GM18508 (cell line): ENCODE measurements around the gene EIF3L.

Experiments
- ATAC-seq: cut with Tn5 transposase; IDR thresholded peaks from one replicate; pipeline ENCODE4 v1.9.1; 2021; ENCODE audit warnings: moderate number of reproducible peaks; ENCODE audit not compliant: insufficient read depth, unreplicated experiment

Gene EIF3L

GRCh38 chr22:37924386-37925065, 75.3 kb downstream of the EIF3L start:
- no peak for ATAC-seq

GRCh38 chr22:37925330-37925729, 76.1 kb downstream of the EIF3L start:
- ATAC-seq, result no peak

DNA sequence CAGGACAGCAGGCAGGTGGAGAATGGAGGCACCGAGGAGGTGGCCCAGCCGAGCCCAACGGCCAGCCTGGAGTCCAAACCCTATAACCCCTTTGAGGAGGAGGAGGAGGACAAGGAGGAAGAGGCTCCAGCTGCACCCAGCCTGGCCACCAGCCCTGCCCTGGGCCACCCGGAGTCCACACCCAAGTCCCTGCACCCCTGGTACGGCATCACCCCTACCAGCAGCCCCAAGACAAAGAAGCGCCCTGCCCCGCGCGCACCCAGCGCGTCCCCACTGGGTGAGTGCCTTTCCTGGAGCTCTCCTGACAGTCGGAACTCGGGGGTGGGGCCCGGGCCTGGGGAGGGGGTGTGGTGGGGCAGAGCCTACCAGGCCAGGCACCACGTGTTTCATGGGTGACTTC, 76.5 kb downstream of the EIF3L start:
- ATAC-seq, result no peak

DNA sequence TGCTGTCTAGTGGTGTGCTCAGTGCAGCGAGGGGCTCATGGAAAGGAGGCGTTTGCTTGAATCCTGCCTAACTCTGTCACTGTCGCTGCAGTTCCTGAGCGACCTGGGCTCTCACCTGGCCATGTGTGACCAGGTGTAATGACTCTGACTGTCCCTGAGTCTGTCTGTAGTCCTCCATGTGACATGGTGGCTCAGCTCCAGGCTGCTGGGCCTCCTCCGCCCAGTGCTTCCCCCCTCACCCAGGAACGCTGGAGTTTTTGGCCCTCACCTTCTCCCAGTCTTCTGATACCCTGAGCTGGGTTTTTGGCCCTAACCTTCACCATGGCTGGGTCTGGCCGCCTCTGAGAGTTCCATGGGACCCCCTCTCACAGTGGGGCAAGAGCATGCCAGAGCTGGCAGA, 77.1 kb downstream of the EIF3L start:
- no peak for ATAC-seq

- no peak for ATAC-seq
Measured at GRCh38 chr22:37926771-37927636, 77.8 kb downstream of the EIF3L start.

- ATAC-seq, result no peak
Measured at GRCh38 chr22:37927637-37927936, 78.4 kb downstream of the EIF3L start.

GRCh38 chr22:37929390-37929789, 80.2 kb downstream of the EIF3L start:
- ATAC-seq, result no peak

GRCh38 chr22:37930270-37930951, 81.2 kb downstream of the EIF3L start:
- ATAC-seq, result no peak

DNA sequence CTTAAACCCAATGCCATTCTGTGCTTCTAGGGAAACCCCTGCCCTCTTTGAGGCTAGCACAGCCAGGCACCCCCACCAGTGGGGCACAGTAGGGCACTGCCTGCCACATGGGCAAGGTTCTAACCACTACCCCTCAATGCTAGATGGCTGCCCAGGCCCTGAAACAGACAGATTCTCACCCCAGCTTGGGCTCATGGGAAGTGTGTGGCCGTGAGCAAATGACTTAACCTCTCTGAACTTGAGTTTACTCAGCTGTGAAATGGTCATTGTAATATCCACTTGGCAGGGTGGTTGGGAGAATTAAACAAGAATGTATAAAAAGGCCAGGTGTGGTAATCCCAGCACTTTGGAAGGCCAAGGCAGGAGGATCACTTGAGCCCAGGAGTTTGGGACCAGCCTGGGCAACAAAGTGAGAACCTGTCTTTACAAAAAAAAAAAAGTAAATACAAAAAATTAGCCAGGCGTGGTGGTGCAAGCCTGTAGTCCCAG, 81.8 kb downstream of the EIF3L start:
- no peak for ATAC-seq

DNA sequence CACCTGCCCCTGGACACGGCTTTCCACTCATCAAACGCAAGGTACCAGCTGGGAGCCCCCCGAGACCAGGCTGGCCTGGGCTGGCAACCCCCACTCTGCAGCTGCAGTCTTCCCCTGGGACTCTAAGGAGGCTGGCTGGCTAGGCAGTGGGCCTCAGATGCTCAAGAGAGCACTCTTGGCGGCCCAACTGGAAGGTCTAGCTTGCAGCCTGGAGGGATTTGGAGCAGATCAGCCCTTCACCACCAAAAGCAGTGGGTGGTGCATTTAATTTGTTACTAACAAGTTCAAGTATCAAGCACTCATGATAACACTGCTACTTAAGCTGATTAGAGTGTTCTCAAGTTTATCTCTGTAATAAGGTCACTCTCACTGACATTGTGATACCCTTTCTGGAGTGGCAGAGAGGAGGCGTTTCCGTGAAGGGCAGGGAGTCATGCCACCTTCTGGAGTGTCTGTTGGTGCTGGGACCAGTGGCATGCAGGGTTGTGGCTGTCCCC, 82.7 kb downstream of the EIF3L start:
- no peak for ATAC-seq

DNA sequence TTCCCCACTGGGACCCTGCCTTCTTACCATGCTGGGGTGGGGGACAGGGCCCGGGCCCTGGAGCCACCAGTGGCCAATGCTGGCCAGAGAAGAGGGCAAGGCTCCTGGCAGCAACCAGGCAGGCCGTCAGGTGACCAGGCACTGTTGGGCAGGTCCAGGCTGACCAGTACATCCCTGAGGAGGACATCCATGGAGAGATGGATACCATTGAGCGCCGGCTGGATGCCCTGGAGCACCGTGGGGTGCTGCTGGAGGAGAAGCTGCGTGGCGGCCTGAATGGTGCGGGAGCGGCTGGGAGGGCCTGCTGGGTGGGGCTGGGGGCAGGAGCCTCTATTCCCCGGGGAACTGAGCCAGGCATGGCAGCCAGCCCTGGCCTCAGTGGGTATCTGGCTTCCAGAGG, 83.2 kb downstream of the EIF3L start:
- ATAC-seq, result no peak

DNA sequence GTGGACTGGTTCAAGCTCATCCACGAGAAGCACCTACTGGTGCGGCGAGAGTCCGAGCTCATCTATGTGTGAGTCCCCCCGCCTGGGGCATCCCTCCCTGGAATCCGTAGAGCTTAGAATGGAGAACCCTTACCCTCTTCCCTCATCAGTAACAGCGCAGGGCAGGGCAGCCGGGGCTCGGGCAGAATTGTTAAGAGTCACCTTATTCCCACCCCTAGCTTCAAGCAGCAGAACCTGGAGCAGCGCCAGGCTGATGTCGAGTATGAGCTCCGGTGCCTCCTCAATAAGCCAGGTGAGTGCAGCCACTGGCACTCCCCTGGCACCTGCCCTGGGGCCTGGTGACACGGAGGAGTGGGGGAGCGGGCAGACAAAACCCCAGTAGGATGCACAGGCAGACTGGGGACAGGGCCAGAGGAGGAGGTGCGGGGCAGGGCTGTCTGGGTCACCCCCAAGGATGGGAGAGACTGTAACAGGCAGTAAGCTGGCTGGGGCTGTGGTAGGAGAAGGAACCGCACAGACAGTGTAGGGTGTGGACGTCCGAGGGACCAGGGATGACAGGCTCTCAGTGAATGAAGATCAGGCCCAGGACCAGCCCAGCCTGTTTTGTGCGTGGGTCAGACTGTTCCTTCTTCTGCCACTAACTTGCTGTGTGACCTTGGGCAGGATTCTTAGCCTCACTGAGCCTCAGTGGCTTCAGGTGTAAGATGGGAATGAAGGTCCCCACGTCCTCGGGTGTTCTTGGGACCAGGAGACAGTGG, 83.8 kb downstream of the EIF3L start:
- ATAC-seq, result no peak

DNA sequence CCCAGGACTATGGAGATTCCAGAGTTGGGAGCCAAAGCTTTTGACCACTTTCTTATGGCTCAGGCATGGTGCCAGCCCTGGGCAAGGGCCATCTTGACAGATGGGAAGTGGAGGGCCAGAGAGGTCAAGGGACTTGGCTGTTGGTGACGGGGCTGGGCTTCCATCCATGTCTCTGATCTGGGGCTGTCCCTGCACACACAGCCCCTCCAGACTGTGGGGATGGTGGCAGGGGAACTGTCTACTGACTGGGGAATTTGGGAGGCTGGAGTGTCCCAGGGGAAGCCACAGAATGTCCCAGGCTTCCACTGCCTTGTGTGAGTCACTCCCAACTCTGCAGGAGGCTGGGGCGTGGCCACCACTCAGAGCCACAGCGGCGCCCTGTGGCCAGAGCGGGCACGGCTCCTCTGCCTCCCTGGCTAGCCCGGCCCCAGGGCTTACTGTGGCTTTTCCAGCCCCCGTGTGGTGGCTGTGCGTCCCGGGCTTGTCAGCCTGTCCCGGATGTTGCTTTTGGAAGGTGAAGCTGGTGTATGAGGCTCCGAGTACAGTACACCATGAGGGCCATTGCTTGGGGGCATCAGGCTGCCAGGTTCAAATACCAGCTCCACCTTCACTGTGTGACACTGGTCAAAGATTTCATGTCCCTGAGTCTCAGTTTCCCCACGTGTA, 84.6 kb downstream of the EIF3L start:
- no peak for ATAC-seq
